ENCODE data around the gene MAF.

DNA sequence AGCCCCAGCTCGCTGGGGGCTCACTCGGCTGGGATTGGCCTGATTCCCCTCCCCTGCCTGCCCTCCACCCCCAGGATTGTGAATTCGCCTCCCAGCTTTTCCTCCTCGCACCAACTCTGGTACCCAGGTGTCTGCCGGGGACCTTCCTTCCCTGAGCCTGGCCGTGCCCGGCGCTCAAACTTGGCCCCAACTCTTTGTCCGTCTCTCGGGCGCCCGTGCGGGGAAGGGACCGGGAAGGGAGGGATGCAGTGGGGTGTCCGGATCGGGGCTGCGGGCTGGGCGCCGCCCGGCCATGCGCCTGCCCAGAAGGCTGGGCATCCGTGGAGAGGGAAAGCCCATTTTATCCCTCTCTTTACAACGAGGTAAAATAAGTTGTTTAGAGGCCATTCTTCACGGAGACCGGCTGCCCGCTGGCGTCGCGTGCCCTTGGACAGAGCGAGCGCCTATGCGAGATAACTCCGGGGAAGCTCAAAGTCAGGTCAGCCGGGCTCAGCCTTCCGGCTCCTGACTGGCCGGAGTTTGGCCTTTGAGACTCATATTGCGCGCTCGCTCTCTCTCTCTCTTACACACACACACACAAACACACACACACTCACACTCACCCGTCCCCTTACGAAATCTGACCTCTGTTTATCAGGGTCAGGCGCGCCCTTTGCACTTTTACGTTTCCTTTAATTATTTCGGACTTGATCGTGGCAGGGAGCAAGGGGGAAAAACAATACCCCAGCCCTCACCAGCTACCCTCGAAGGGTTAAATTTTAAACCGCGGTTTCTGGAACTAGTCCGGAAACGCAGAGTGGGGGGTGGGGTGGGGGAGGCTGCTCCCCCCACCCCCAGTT is 774 bp upstream of the MAF start:
- TF ChIP-seq ETV6 (IDR thresholded peaks at IDR 0.05; ENCODE audit: borderline replicate concordance in 1 of 2, low read depth in 2 of 2, low read length in 1 of 2): no peak
- no peak for TF ChIP-seq ETV6 (CRISPR knock-in tag; IDR thresholded peaks at IDR 0.05; ENCODE audit: borderline replicate concordance)
- no peak for TF ChIP-seq ZZZ3 (IDR thresholded peaks at IDR 0.05)
- no peak for TF ChIP-seq EGR1 (conservative IDR thresholded peaks at IDR 0.05)
- no peak for TF ChIP-seq L3MBTL2 (IDR thresholded peaks at IDR 0.05)
